HepG2 (cell line): ENCODE results near the gene DTD2. TPM values are rescaled to one million over a fixed set of nuclear protein-coding genes. Genes with fewer than 3 reads are reported as not detected.
A peak's percentile ranks its signal among the peaks of the same experiment; 100 is the strongest.

ENCODE experiments used
- DMTF1 ChIP-seq: sonication (generic); formaldehyde crosslinking; IDR thresholded peaks from 2 replicates; pipeline ENCODE4 v1.4.0; 2020; ENCODE audit warnings: mild to moderate bottlenecking, missing genetic modification reagents
- FLYWCH1 ChIP-seq: sonication (generic); formaldehyde crosslinking; IDR thresholded peaks from 2 replicates; pipeline ENCODE4 v1.8.1; 2023; ENCODE audit warnings: mild to moderate bottlenecking, missing genetic modification reagents
- HNF4G ChIP-seq, 2 experiments: sonication (generic) in 1 of 2; formaldehyde crosslinking in 1 of 2; IDR thresholded peaks; 2 replicates each; pipeline versions ENCODE4 v1.4.0 to v1.6.1; 2011 to 2020; ENCODE audit warnings: borderline replicate concordance in 2 of 2, low read depth in 2 of 2, mild to moderate bottlenecking in 2 of 2, low read length in 1 of 2, missing genetic modification reagents in 1 of 2, moderate library complexity in 1 of 2
- ISL2 ChIP-seq: sonication (generic); formaldehyde crosslinking; IDR thresholded peaks from 2 replicates; pipeline ENCODE4 v1.5.0; 2020; ENCODE audit warnings: missing genetic modification reagents
- KDM1A ChIP-seq: IDR thresholded peaks from 2 replicates; pipeline ENCODE4 v1.6.1; 2016; ENCODE audit warnings: missing compliant biosample characterization
- KMT2A ChIP-seq: sonication (generic); formaldehyde crosslinking; IDR thresholded peaks from 2 replicates; pipeline ENCODE4 v1.4.0; 2020; ENCODE audit warnings: missing genetic modification reagents
- NFE2 ChIP-seq: sonication (generic); formaldehyde crosslinking; IDR thresholded peaks from 2 replicates; pipeline ENCODE4 v1.4.0; 2020; ENCODE audit warnings: missing genetic modification reagents
- PHF20 ChIP-seq: sonication (generic); formaldehyde crosslinking; IDR thresholded peaks from 2 replicates; pipeline ENCODE4 v1.5.0; 2020; ENCODE audit warnings: mild to moderate bottlenecking, missing genetic modification reagents
- RXRA ChIP-seq: sonication (generic); formaldehyde crosslinking; IDR thresholded peaks from 2 replicates; pipeline ENCODE4 v1.5.1; 2020; ENCODE audit warnings: missing genetic modification reagents
- SIN3A ChIP-seq: IDR thresholded peaks from 2 replicates; pipeline ENCODE4 v1.6.1; 2011; ENCODE audit warnings: low read depth, mild to moderate bottlenecking, control low read depth, low read length, borderline replicate concordance
- TEAD2 ChIP-seq: sonication (generic); formaldehyde crosslinking; IDR thresholded peaks from 2 replicates; pipeline ENCODE4 v1.9.0; 2021; ENCODE audit warnings: missing genetic modification reagents
- ZHX2 ChIP-seq, 2 experiments: sonication (generic) in 1 of 2; formaldehyde crosslinking in 1 of 2; IDR thresholded peaks; 2 replicates each; pipeline versions ENCODE4 v1.6.1 to v1.9.0; 2014 to 2022; ENCODE audit warnings: antibody characterized with exemption in 1 of 2, borderline replicate concordance in 1 of 2, inconsistent platforms in 1 of 2, low read depth in 1 of 2, missing genetic modification reagents in 1 of 2
- ZNF18 ChIP-seq: sonication (generic); formaldehyde crosslinking; IDR thresholded peaks from 2 replicates; pipeline ENCODE4 v1.8.0; 2022; ENCODE audit warnings: mild to moderate bottlenecking, missing genetic modification reagents; ENCODE audit not compliant: insufficient replicate concordance
- ZNF230 ChIP-seq: sonication (generic); formaldehyde crosslinking; IDR thresholded peaks from 2 replicates; pipeline ENCODE4 v1.4.0; 2020; ENCODE audit warnings: mild to moderate bottlenecking, missing genetic modification reagents
- ZNF749 ChIP-seq: sonication (generic); formaldehyde crosslinking; IDR thresholded peaks from 2 replicates; pipeline ENCODE4 v1.8.0; 2022; ENCODE audit warnings: mild to moderate bottlenecking, missing genetic modification reagents, moderate library complexity, borderline replicate concordance
- ZNF790 ChIP-seq: sonication (generic); formaldehyde crosslinking; IDR thresholded peaks from 2 replicates; pipeline ENCODE4 v1.8.0; 2022; ENCODE audit warnings: missing genetic modification reagents, mild to moderate bottlenecking, borderline replicate concordance
- polyA plus RNA-seq, 8 experiments: library from polyadenylated mRNA; depleted of rRNA in 3 of 8; stranded (reverse) in 7 of 8; unstranded in 1 of 8; fragments of >200 nt; fragmentation: Illumina TruSeq in 4 of 8; extraction: Trizol in 4 of 8; gene quantifications; 2 replicates each; pipeline versions ENCODE4 v1.2.1 to v1.2.3, GENCODE V29; 2011 to 2016; ENCODE audit warnings: low read depth in 4 of 8, missing spikeins in 1 of 8, mixed read lengths in 1 of 8; ENCODE audit not compliant: insufficient read depth in 1 of 8
- total RNA-seq, 5 experiments: library from RNA; depleted of rRNA; stranded (reverse); fragments of >200 nt; fragmentation: Illumina TruSeq; extraction: Trizol; gene quantifications; 2 replicates each; pipeline ENCODE4 v1.2.3, GENCODE V29; 2016; ENCODE audit warnings: low read depth in 1 of 5
- TF ChIP-seq, protein P1 (sequence below): sonication (generic); formaldehyde crosslinking; IDR thresholded peaks from 2 replicates; pipeline ENCODE4 v1.5.0; 2020; ENCODE audit warnings: missing genetic modification reagents, mild to moderate bottlenecking, borderline replicate concordance

Gene DTD2
- total and polyA plus RNA-seq, 2 of the 13 experiments (the other 11 are each of a cell fraction or from before 2014, with no cell fraction given): 22.3 to 49.8 TPM

DNA sequence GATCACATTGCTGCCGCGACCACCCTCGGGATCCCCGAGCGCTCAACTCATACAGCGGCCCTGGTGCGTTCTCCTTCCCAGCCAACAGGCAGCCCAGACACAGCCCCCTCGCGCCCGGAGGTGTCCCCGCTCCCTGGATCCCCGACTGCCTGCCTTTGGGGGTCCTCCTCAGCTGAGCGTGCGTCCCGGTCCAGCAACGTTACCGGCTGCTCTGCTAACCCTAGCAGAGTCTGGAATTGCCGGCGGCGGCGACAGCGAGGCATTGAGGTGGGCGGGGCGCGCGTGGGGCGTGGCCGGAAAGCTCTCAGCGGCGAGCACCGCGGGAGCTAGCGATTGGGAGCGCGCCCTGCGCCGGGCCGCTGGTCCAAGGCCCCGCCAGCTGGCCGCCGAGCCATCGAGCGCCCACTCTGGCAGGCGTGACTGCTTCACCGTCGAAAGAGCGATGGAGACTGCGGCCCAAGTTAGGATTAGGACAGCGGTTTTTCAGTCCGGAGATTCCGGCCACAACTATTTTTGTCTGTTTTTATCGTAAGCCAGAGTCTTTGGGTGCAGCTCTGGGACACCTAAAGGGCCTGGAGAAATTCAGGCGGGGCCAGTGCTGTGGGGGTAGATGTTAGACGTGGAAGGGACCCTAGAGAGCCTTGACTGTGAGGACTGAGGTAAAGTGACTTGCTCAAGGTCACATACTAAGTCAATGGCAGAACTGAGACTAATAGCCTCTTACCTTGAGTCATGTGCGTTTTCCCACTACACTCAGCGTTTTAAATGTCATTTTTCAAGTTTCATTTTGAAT is 36.8 kb downstream of the DTD2 start, which contains the start of gene HEATR5A (continued):
- TF ChIP-seq DMTF1: peak; percentile 96
- TF ChIP-seq ZHX2 (IDR thresholded peaks at IDR 0.05; ENCODE audit: low read depth): no peak
- TF ChIP-seq ZHX2 (CRISPR knock-in tag; IDR thresholded peaks at IDR 0.05; ENCODE audit: borderline replicate concordance): peak; percentile 95; the same call in 1 of the 2 replicates
- TF ChIP-seq PHF20 (CRISPR knock-in tag): peak; percentile 95
- TF ChIP-seq FLYWCH1: no peak
- peak; percentile 99 for TF ChIP-seq ZNF749
- peak; percentile 90 for TF ChIP-seq ISL2 (CRISPR knock-in tag)
- TF ChIP-seq HNF4G (IDR thresholded peaks at IDR 0.05; ENCODE audit: borderline replicate concordance, low read depth, low read length): peak; percentile 59; the same call in 1 of the 2 replicates
- peak; percentile 92 for TF ChIP-seq HNF4G (CRISPR knock-in tag; IDR thresholded peaks at IDR 0.05; ENCODE audit: borderline replicate concordance, low read depth)
- peak; percentile 78; the same call in 1 of the 2 replicates for TF ChIP-seq RXRA (CRISPR knock-in tag)
- TF ChIP-seq TEAD2: peak; percentile 97
- peak; percentile 83 for TF ChIP-seq KMT2A
- no peak; the same call in 1 of the 2 replicates for TF ChIP-seq NFE2 (CRISPR knock-in tag)
- TF ChIP-seq ZNF790 (CRISPR knock-in tag): peak; percentile 99; the same call in 1 of the 2 replicates
- peak; percentile 98 for TF ChIP-seq ZNF18 (CRISPR knock-in tag)
- TF ChIP-seq, protein P1, sequence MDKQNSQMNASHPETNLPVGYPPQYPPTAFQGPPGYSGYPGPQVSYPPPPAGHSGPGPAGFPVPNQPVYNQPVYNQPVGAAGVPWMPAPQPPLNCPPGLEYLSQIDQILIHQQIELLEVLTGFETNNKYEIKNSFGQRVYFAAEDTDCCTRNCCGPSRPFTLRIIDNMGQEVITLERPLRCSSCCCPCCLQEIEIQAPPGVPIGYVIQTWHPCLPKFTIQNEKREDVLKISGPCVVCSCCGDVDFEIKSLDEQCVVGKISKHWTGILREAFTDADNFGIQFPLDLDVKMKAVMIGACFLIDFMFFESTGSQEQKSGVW (CRISPR knock-in tag): peak; percentile 99
- TF ChIP-seq ZNF230 (CRISPR knock-in tag): peak; percentile 100
- TF ChIP-seq SIN3A: peak; percentile 98
- peak; percentile 92 for TF ChIP-seq KDM1A
